HL-60/S4 treated with retinoic acid at 250 ng/mL for 4 days and 3 days (cell line): Measurements from ENCODE around the gene CCDC14.
"Not testable (repeated sequence)": the region's sequence is repeated elsewhere in the genome, so short reads cannot be mapped to it uniquely, and the experiment has no call there.

Experiments
- in situ Hi-C: fragments of 300-500 bp; cut with MboI; formaldehyde crosslinking; loops from 2 replicates; pipeline ENCODE4 v1.7.0; 2022; ENCODE audit warnings: low sequenced_read_pairs

The CCDC14 gene

GRCh38 chr3:123967260-123967659 is 6.2 kb upstream of the CCDC14 start:
- in situ Hi-C loops: not testable (repeated sequence)

DNA sequence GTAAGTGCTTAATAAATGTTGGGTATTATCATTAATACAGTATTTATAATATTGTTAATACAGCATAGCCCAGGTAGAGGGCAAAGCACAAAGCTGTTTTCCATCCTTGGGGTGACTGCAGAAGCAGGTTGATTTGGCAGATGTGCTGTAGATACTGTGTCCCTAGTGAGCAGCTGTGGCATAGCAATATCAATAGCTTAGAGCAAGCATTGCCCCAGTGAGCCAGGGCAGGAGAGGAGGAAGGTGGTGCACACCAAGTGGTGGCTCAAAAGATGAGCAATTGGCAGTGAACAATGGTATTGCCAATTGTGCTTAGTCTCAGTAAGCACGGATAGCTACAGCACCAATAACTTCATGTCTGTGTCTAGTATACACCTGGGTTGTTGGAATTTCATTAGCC is 5.8 kb upstream of the CCDC14 start:
- in situ Hi-C loops: not testable (repeated sequence)

- in situ Hi-C loops: not testable (repeated sequence)
These were observed 3.8 kb upstream of the CCDC14 start for GRCh38 chr3:123964793-123965192.

- in situ Hi-C loops: no loop called here
These were observed 453 bp upstream of the CCDC14 start for GRCh38 chr3:123961508-123961856.

DNA sequence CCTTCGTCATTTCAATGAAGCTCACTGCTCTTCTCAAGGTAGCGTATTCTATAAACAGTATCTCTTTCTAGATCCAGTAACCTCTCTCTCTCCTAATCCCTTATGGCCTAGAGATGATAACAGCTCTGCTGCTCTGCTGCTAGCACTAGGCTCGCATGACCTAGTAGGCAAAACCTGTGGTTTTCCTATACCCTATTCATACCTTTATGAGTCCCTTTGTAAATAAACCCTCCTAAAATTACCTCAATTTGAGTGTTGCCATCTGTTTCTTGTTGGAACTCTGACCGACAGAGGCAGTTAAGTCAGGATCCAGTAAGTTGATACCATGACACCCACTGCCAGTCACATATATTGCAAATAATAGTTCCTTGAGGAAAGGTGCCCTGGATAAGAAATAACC is 7.3 kb downstream of the CCDC14 start:
- in situ Hi-C loops: no loop called here

- in situ Hi-C loops: no loop called here
These were observed 8.0 kb downstream of the CCDC14 start for GRCh38 chr3:123952844-123953520.

DNA sequence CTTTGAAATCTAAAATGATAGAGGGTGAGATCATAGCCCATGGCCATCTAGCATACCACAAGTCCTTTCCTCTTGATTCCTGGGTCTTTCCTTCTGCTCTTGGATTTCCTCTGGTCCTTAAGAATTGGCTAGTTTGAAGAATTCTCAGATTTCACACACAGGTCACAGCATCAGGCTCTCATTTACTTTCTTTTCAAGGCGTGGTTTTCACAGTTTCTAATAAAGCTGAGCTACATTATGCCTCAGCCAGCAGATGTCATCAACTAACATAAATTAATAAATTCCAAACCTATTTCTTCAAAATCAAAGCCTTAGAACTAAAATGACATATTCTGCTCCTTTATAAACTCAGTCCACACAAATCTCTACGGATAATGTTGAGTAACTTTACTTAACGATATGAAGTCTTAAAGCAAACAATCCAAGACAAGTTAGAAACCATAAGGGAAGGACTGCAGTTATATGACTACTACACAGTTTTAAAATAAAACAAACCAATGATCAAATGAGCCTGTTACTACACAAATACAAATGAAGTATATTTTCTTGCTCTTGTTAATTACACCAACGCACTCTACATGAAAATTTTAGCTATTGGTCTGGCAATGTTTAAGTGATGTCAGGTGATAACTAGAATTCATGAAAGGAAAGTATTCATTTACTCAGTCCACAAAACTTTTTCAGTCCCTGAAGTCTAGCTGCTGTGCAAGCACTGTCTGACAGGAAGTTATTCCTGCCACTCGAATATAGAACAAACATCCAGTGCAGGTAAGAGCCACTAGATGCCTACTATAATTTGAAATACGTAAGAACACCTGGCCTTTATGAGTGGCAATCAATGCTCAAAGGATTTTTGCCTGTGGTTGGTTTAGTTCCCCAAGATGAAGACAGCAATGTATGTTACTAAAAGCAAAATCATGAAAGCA is 9.2 kb downstream of the CCDC14 start:
- in situ Hi-C loops: no loop called here

DNA sequence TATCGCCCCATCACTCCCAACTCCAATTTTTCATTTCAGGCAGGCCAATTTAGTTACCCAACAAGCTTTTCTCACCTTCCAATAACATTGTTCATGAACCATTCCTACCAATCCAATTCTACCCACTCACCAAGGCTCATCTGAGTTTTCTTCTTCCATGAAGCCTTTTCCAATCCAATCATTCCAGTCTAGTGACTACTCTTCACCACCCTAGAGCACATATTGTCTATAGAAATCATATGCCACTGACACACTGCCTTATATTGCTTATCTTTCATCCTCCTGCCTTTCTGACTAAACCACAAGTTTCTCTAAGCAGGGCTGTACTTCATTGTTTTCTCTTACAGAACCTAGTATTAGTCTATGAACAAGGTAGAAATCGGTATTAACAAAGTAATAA is 11.4 kb downstream of the CCDC14 start:
- in situ Hi-C loops: no loop called here

GRCh38 chr3:123948449-123948848 is 12.6 kb downstream of the CCDC14 start:
- in situ Hi-C loops: no loop called here

DNA sequence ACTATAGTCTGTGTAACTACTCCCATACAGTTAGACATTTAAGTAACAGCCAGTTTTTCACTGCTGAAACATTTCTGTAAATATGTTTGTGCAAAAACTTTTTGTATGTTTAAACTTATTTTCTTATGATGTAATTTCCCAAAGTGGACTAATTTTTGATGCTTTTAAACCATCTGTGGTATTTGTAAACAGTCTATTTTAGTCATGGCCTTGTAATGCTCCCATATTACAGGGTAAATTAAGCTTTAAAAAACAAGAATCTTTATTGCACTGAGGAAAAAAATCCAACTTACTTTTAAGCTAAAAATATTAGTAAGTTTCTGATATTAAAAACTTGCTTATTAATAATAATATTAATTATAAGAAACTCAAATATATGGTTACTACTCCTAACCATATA is 13.5 kb downstream of the CCDC14 start:
- in situ Hi-C loops: no loop called here

DNA sequence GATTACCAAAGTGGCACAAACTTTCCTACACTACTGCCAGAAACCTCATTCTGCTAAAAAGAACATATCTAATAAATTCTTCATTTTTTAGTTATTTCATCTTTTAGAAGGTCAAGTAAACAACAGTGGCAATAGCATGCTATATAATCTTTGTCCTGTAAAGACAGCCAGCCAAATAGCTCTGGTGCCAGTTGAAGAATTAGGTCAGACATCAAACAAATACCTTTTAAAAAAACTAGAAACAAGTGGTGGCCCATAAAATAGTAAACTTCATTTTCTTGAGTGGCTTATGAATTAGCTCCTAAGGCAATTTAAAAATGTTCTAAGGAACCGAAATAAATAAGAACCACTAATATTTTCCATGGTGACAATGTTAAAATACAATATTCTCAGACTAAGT is 19.5 kb downstream of the CCDC14 start:
- in situ Hi-C loops: no loop called here

GRCh38 chr3:123941121-123941520 is 19.9 kb downstream of the CCDC14 start:
- in situ Hi-C loops: no loop called here

- in situ Hi-C loops: no loop called here
These were observed 21.3 kb downstream of the CCDC14 start for GRCh38 chr3:123939706-123940105.

DNA sequence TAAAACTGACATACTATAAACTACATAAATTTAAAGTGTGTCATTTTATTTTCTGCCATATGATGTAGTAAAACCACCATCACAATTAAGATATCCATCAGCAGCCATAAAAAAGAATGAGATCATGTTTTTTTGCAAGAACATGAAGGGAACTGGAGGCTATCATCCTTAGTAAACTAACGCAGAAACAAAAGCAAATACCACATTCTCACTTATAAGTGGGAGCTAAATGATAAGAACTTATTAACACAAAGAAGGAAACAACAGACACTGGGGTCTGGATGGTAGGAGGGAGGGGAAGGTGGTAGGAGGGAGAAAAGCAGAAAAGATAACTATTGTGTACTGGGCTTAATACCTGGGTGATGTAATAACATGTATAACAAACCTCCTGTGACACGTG is 24.6 kb downstream of the CCDC14 start:
- in situ Hi-C loops: no loop called here

DNA sequence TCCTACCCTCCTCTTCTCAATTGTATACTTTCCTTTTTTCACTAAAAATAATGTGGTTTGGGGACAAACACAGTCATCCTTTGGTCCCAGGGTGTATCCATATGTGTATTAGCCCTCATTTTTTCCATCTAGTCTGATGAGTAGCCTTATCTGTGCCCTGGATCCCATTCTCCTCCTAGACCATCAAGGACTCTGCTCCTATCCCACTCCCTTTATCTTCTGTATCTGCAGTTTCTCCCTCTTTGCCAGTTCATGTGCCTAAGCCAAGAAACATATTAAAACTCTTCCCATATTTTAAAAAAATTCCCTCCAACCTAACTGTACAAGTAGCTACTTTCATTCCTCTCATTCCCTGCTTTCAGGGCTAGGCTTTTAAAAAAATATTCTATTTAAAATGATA is 25.2 kb downstream of the CCDC14 start:
- in situ Hi-C loops: no loop called here

DNA sequence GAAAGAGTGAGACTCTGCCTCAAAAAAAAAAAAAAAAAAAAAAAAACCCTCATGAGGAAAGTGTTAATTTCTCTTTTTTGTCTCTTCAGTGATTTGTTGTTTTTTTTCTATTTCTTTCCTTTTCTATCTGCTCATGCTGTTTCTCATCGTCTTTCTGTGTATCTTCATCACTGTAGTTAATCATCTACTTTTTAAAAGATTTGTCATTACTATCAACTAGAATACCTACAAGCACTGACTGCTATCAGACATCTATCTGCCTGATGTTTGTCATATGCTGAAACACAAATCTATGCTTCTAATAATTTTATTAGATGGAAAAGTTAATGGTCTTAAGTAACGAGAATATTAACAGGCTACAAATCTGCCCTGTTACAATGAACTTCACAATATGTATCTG is 26.8 kb downstream of the CCDC14 start:
- in situ Hi-C loops: no loop called here

DNA sequence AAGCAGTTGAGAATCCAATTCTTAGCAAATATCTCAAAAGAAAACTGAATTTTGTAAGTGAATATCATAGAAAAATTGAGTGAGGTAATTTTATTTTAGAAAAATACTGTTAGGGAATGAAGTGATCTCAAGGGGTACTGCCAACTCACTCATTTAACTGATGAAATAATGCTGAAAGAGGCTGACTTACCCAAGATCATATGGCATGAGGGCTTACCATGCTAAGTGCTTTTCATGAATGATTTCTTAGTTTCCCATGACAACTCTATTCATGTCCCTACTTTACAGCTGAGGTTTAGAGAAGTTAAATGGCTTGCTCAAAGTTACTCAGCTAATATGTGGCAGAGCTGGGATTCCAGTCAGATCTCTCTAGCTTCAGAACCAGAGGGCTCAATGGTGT is 30.6 kb downstream of the CCDC14 start:
- in situ Hi-C loops: no loop called here

- in situ Hi-C loops: no loop called here
These were observed 31.7 kb downstream of the CCDC14 start for GRCh38 chr3:123929325-123929724.

- in situ Hi-C loops: no loop called here
These were observed 34.6 kb downstream of the CCDC14 start for GRCh38 chr3:123926396-123926795.

GRCh38 chr3:123920868-123921267 is 40.2 kb downstream of the CCDC14 start:
- in situ Hi-C loops: no loop called here

DNA sequence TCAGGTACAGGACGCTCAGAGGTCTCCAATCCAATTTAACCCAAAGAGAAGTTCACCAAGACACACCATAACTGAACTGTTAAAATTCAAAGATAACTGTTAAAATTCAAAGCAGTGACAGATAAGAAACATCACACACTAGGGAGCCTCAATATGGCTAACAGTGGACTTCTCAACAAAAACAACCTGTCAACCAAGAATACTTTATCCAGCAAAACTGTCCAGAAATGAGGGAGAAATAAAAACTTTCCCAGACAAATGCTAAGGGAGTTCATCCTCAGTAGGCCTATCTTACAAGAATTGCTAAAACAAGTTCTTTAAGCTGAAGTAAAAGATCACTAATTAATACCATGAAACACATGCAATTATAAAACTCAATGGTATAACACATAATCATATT is 40.6 kb downstream of the CCDC14 start:
- in situ Hi-C loops: no loop called here

- in situ Hi-C loops: no loop called here
These were observed 41.7 kb downstream of the CCDC14 start for GRCh38 chr3:123919353-123919752.
